ENCODE data around the gene WDR83. TPM values are rescaled to one million over a fixed set of nuclear protein-coding genes. Genes with fewer than 3 reads are reported as not detected.

Gene WDR83
- total and polyA plus RNA-seq, 4 donors, result 9.3 to 37.6 (median 21.1) TPM

DNA sequence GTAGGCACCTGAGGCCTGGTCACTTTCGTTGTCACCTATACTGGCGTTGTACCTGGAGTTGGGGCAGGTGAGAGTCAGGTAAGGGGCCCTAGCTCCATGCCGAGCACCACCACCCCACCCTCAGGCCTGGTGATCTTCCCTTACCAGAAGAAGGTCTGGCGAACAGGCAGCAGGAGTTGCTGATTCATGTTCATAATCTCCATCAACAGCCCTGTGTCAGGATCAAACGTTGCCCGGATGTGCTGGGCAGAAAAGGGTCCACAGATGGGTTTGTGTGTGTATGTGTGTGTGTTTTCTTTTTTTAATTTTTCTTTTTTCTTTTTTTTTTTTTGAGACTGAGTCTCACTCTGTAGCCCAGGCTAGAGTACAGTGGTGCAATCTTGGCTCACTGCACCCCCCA is 14.4 kb upstream of the WDR83 start:
- no peaks in the 10 kb centered on the region for H3K27me3 ChIP-seq (ENCODE audit: control insufficient read depth, insufficient read depth, low read length)
- peaks cover 15% of the 10 kb centered on the region for H3K4me1 ChIP-seq (ENCODE audit: control insufficient read depth, insufficient read depth, low read length)
- 100% methylated on average over 2 of the region's 6 CpGs for WGBS (ENCODE audit: insufficient coverage)
- H3K4me3 ChIP-seq (ENCODE audit: low read depth, low read length), result no peak overlapping the region
- DNase-seq (ENCODE audit: low read depth in 4 of 6, low spot score in 6 of 6), result no peak
- peaks cover 53% of the 10 kb centered on the region for H3K36me3 ChIP-seq (ENCODE audit: control insufficient read depth, insufficient read depth, low read length)
- no peak overlapping the region for H3K27ac ChIP-seq (ENCODE audit: low read depth, low read length)
- H3K9me3 ChIP-seq (ENCODE audit: control insufficient read depth, insufficient read depth, low read length), result no peaks in the 10 kb centered on the region

DNA sequence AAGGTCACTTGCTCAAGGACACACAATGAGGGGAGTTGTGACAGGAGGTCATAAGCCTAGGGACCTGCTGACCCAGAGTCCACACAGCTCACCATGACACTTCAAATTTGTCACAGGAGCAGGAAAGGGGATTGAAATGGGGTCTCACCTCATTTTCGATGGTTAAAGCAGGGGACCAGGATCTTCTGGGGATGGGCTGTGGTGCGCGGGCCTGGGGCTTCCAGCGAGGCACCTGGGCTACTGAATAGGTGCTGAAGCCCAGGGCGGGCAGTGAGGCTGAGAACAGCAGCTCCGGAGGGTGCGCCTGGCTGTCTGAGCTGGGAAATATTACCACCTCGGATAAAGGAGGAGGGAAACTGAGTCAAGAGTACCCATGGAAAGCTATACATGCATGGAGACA is 11.1 kb upstream of the WDR83 start:
- no peaks in the 10 kb centered on the region for H3K4me1 ChIP-seq (ENCODE audit: control insufficient read depth, insufficient read depth, low read length)
- 100% methylated on average over 6 of the region's 8 CpGs for WGBS (ENCODE audit: insufficient coverage)

DNA sequence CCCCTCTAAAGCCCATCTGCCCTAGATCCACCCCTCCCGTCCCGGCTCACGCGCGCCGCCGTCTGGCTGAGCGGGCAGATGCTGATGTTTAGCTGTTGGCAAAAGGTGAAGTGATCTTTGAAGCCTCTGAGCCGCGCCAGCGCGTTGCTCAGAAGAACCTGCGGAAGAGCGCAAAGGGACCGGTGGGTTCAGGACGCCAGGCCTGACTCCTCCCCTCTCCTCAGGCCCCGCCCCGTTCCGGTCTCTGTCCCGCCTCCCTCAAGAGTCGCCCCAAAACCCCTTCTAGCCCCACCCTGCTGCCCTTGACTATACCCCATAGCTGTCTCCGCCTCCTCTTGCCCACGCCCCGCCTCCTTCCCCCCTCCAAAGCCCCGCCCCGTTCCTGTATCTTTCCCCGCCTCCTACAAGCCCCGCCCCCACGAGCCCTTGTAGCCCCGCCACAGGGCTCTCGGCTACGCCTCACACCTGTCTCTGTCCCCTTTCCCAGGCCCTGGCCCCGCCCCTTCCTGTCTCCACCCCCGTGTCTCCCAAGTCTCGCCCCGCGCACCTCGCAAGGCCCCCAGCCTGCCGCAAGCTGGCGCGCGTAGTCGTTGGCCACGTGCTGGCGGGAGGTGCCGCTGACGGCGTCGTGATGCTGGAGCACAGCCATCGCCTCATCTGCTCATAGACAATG is 9.6 kb upstream of the WDR83 start:
- H3K27ac ChIP-seq (ENCODE audit: low read depth, low read length), result no peak overlapping the region
- no peaks in the 10 kb centered on the region for H3K4me1 ChIP-seq (ENCODE audit: control insufficient read depth, insufficient read depth, low read length)
- no peak for DNase-seq (ENCODE audit: low read depth in 4 of 6, low spot score in 6 of 6)
- 49% methylated on average over 40 of the region's 50 CpGs for WGBS (ENCODE audit: insufficient coverage)
- no peaks in the 10 kb centered on the region for H3K9me3 ChIP-seq (ENCODE audit: control insufficient read depth, insufficient read depth, low read length)
- H3K36me3 ChIP-seq (ENCODE audit: control insufficient read depth, insufficient read depth, low read length), result peaks cover 82% of the 10 kb centered on the region
- H3K4me3 ChIP-seq (ENCODE audit: low read depth, low read length), result no peak overlapping the region
- H3K27me3 ChIP-seq (ENCODE audit: control insufficient read depth, insufficient read depth, low read length), result no peaks in the 10 kb centered on the region

More for the DNA sequence above, 11.1 kb upstream of the WDR83 start:
- no peaks in the 10 kb centered on the region for H3K9me3 ChIP-seq (ENCODE audit: control insufficient read depth, insufficient read depth, low read length)
- DNase-seq (ENCODE audit: low read depth in 4 of 6, low spot score in 6 of 6), result no peak
- H3K36me3 ChIP-seq (ENCODE audit: control insufficient read depth, insufficient read depth, low read length), result peaks cover 77% of the 10 kb centered on the region
- no peak overlapping the region for H3K27ac ChIP-seq (ENCODE audit: low read depth, low read length)
- H3K27me3 ChIP-seq (ENCODE audit: control insufficient read depth, insufficient read depth, low read length), result no peaks in the 10 kb centered on the region
- H3K4me3 ChIP-seq (ENCODE audit: low read depth, low read length), result no peak overlapping the region

DNA sequence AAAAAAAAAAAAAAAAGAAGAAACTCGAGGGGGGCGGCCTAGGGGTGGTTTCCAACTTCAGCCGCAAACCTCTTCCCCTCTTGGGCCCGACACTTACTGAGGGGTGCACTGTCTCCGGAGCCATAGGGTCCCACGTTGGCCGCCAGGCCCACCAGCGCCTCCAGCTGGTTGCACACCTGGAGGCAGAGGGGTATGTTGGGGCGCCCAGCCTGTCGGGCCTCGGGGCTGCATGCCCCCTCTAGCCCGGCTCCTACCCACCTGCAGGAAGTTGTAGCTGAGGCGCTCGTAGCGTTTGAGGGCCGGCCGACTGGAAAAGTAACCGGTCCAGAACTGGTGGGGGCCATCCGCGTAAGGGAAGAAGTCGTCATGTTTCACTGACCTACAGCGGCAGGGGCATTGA is 8.6 kb upstream of the WDR83 start:
- DNase-seq (ENCODE audit: low read depth in 4 of 6, low spot score in 6 of 6), result no peak
- Histone ChIP-seq H3K27me3 (ENCODE audit: control insufficient read depth, insufficient read depth, low read length) (no peaks in the 10 kb centered on the region), H3K36me3 (ENCODE audit: control insufficient read depth, insufficient read depth, low read length) (peaks cover 86% of the 10 kb centered on the region), H3K27ac (ENCODE audit: low read depth, low read length) (no peak overlapping the region), H3K4me3 (ENCODE audit: low read depth, low read length) (no peak overlapping the region), H3K9me3 (ENCODE audit: control insufficient read depth, insufficient read depth, low read length) (no peaks in the 10 kb centered on the region), H3K4me1 (ENCODE audit: control insufficient read depth, insufficient read depth, low read length) (no peaks in the 10 kb centered on the region)
- WGBS (ENCODE audit: insufficient coverage), result 98% methylated on average over 16 of the region's 22 CpGs

DNA sequence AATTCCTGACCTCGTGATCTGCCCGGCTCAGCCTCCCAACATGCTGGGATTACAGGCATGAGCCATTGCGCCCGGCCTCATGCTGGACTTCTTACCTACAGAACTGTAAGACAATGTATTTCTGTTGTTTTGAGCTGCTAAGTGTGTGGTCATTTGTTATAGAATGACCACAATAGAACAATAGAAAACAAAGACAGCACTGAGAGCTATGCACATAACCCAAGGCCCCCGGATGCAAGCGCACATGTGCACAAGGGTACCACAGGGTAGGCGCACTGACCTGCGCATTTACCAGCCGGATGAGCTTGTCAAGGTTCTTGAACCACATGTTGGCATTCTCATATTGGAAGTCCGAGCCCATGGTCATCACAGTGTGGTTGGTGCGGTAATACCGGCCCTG is 5.6 kb upstream of the WDR83 start:
- 95% methylated on average over 10 of the region's 12 CpGs for WGBS (ENCODE audit: insufficient coverage)
- Histone ChIP-seq H3K4me3 (ENCODE audit: low read depth, low read length) (no peak overlapping the region), H3K27ac (ENCODE audit: low read depth, low read length) (no peak overlapping the region), H3K27me3 (ENCODE audit: control insufficient read depth, insufficient read depth, low read length) (no peaks in the 10 kb centered on the region), H3K36me3 (ENCODE audit: control insufficient read depth, insufficient read depth, low read length) (peaks cover 88% of the 10 kb centered on the region), H3K9me3 (ENCODE audit: control insufficient read depth, insufficient read depth, low read length) (no peaks in the 10 kb centered on the region), H3K4me1 (ENCODE audit: control insufficient read depth, insufficient read depth, low read length) (peaks cover 6% of the 10 kb centered on the region)
- no peak for DNase-seq (ENCODE audit: low read depth in 4 of 6, low spot score in 6 of 6)

DNA sequence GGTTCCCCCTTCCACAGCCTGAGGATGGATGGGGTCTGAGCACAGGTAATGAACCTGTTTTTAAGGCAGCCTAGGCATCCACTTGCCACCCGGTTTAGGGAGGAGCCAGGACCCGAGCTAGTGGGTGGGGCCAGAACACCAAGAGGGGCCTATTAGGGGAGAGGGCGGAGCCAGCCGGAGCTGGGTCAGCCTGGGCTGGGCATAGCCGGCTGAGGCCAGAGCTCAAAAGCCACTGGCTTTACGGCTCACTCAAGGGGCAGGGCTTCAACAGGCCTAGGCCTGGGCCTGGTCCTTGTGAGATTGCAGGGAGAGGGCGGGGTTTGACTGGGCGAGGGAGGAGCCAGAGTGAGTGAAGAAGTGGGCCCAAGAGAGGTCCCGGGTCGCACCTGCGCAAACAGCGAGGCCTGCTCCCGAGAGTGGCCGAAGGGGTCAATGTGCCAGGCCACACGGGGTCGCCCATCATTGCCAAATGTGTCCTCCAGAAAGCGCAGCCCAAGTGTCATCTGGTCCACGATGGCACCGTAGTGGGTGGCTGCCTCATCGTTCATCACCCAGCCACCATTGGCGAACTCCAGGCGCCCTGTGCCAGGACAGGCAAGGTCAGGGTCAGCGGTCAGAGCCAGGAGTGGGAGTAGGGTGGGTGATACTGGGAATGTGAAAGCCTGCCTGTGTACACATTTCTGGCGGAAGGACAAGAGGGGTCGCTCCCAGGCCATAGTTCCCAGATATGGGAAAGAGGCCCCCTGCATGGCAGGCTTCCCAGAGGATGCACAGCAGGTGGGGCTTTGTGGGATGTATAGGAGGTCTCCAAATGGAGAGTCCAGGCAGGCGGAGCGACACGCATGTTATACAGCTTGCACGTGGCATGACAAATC is 2.0 kb upstream of the WDR83 start:
- DNase-seq (ENCODE audit: low read depth in 4 of 6, low spot score in 6 of 6), result no peak
- Histone ChIP-seq H3K27ac (ENCODE audit: low read depth, low read length) (no peak overlapping the region), H3K9me3 (ENCODE audit: control insufficient read depth, insufficient read depth, low read length) (no peaks in the 10 kb centered on the region), H3K36me3 (ENCODE audit: control insufficient read depth, insufficient read depth, low read length) (peaks cover 62% of the 10 kb centered on the region), H3K4me1 (ENCODE audit: control insufficient read depth, insufficient read depth, low read length) (peaks cover 33% of the 10 kb centered on the region), H3K27me3 (ENCODE audit: control insufficient read depth, insufficient read depth, low read length) (no peaks in the 10 kb centered on the region), H3K4me3 (ENCODE audit: low read depth, low read length) (no peak overlapping the region)
- WGBS (ENCODE audit: insufficient coverage), result 77% methylated on average over 28 of the region's 29 CpGs

DNA sequence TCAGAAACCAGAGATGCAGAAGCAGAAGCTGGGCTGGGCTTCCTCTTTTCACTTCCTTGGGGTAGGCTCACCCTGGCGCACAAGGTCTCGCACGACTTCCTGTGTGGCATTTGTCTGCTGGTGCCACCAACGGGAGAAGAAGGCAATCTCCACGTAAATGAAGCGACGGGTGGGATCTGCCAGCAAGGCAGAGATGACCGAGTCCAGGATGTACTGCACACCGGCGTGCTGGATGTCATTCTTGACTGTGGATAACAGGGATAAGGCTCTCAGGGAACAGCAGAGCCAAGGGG is 1.4 kb upstream of the WDR83 start:
- Histone ChIP-seq H3K9me3 (ENCODE audit: control insufficient read depth, insufficient read depth, low read length) (no peaks in the 10 kb centered on the region), H3K4me1 (ENCODE audit: control insufficient read depth, insufficient read depth, low read length) (peaks cover 38% of the 10 kb centered on the region), H3K36me3 (ENCODE audit: control insufficient read depth, insufficient read depth, low read length) (peaks cover 60% of the 10 kb centered on the region), H3K4me3 (ENCODE audit: low read depth, low read length) (no peak overlapping the region), H3K27ac (ENCODE audit: low read depth, low read length) (no peak overlapping the region), H3K27me3 (ENCODE audit: control insufficient read depth, insufficient read depth, low read length) (no peaks in the 10 kb centered on the region)
- whole genome bisulfite sequencing (ENCODE audit: insufficient coverage), result 90% methylated on average over 10 of the region's 10 CpGs
- DNase-seq (ENCODE audit: low read depth in 4 of 6, low spot score in 6 of 6), result no peak

DNA sequence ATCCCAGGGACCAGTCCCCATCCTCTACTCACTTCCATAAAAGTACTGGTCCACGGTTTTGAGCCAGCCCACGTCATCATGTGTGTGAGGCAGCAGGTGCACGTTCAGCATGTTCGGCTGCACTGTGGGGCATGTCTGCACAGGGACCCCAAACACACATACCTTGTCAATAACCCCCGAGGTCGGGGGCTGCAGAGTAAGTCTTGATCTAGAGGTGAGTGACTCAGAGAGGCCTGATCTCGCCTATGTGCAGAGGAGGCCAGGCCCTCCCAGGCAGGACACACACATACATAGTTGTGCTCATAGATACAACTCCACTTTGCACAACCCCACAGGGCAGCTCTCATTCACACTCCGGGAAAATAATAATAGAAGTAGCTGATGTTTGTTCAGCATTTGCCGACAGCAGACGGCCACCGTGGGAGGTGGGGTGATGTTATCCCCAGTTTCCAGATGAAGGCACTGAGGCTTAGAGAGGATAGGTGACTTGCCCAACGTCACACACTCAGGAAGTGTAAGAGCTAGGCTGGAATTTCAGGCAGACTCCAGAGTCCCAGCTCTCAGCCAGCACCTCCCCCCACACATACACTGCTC is 839 bp upstream of the WDR83 start:
- peaks cover 43% of the 10 kb centered on the region for H3K4me1 ChIP-seq (ENCODE audit: control insufficient read depth, insufficient read depth, low read length)
- H3K36me3 ChIP-seq (ENCODE audit: control insufficient read depth, insufficient read depth, low read length), result peaks cover 59% of the 10 kb centered on the region
- DNase-seq (ENCODE audit: low read depth in 4 of 6, low spot score in 6 of 6), result no peak
- no peaks in the 10 kb centered on the region for H3K9me3 ChIP-seq (ENCODE audit: control insufficient read depth, insufficient read depth, low read length)
- peak overlapping the region; percentile 78 for H3K4me3 ChIP-seq (ENCODE audit: low read depth, low read length)
- 47% methylated on average over 3 of the region's 12 CpGs for WGBS (ENCODE audit: insufficient coverage)
- no peaks in the 10 kb centered on the region for H3K27me3 ChIP-seq (ENCODE audit: control insufficient read depth, insufficient read depth, low read length)
- no peak overlapping the region for H3K27ac ChIP-seq (ENCODE audit: low read depth, low read length)

DNA sequence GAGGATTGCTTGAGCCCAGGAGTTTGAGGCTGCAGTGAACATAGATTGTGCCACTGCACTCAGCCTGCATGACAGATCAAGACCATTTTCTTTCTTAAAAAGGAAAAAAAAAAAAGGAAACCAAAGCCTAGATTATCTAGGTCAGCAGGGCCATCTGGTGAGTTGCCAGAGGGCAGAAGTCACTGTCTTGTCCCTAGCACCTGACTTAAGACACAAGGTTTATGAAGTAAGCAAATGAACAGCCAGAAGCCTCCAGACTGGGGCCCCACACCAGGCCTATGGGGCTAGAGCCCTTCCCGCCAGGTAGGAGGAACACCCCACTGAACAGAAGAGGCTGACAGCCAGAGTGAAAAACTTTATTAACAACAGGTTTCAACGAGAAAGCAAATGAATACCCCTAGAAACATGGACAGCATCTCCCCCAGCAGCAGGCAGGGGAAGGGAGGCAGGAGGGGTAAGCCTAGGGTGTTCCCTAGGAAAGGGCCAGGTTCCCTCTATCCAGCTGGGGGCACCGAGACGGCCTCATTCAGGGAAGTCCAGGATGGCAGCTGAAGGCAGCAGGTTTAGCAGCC is 1.2 kb downstream of the WDR83 start:
- peaks cover 44% of the 10 kb centered on the region for H3K4me1 ChIP-seq (ENCODE audit: control insufficient read depth, insufficient read depth, low read length)
- peaks cover 54% of the 10 kb centered on the region for H3K36me3 ChIP-seq (ENCODE audit: control insufficient read depth, insufficient read depth, low read length)
- H3K4me3 ChIP-seq (ENCODE audit: low read depth, low read length), result no peak overlapping the region
- no peak for DNase-seq (ENCODE audit: low read depth in 4 of 6, low spot score in 6 of 6)
- no peaks in the 10 kb centered on the region for H3K27me3 ChIP-seq (ENCODE audit: control insufficient read depth, insufficient read depth, low read length)
- no peak overlapping the region for H3K27ac ChIP-seq (ENCODE audit: low read depth, low read length)
- WGBS (ENCODE audit: insufficient coverage), result 82% methylated on average over 2 of the region's 4 CpGs
- no peaks in the 10 kb centered on the region for H3K9me3 ChIP-seq (ENCODE audit: control insufficient read depth, insufficient read depth, low read length)
